Large intestine (tissue), 3 donors: ENCODE measurements around the gene TAS2R7. TPM values are rescaled to one million over a fixed set of nuclear protein-coding genes. Genes with fewer than 3 reads are reported as not detected.
"Not testable (repeated sequence)": the region's sequence is repeated elsewhere in the genome, so short reads cannot be mapped to it uniquely, and the experiment has no call there.

Experiments used
- DNase-seq, 2 donors: peaks; one replicate each; pipeline versions ENCODE4 v3.0.0 to v3.0.0-alpha.2; 2013
- H3K27ac ChIP-seq: one replicate; pipeline ENCODE4 v1.5.1; 2013; ENCODE audit warnings: low read length
- H3K27me3 ChIP-seq: 2 replicates; pipeline ENCODE4 v1.6.1; 2013; ENCODE audit warnings: low read length; ENCODE audit not compliant: control insufficient read depth, insufficient read depth
- H3K36me3 ChIP-seq: 2 replicates; pipeline ENCODE4 v1.6.1; 2013; ENCODE audit warnings: low read length; ENCODE audit not compliant: control insufficient read depth, insufficient read depth
- H3K4me1 ChIP-seq: one replicate; pipeline ENCODE4 v1.6.1; 2013; ENCODE audit warnings: low read length; ENCODE audit not compliant: control insufficient read depth, insufficient read depth
- H3K4me3 ChIP-seq: one replicate; pipeline ENCODE4 v1.5.1; 2013; ENCODE audit warnings: low read length
- H3K9me3 ChIP-seq: one replicate; pipeline ENCODE4 v1.6.1; 2013; ENCODE audit warnings: mild to moderate bottlenecking, low read depth, low read length, moderate library complexity; ENCODE audit not compliant: control insufficient read depth
- WGBS: methylation state at CpG from one replicate; pipeline ENCODE4 v1.1.5; 2013; ENCODE audit warnings: low lambda C conversion rate; ENCODE audit not compliant: insufficient coverage; 5-methylcytosine and 5-hydroxymethylcytosine counted together
- polyA plus RNA-seq: library from polyadenylated mRNA; unstranded; fragments of 120-200 nt; gene quantifications from one replicate; pipeline ENCODE4 v1.2.1, GENCODE V29; 2013

Gene TAS2R7
- polyA plus RNA-seq, 1 donor = not detected

GRCh38 chr12:10810068-10810467, 7.6 kb upstream of the TAS2R7 start, which contains the start of gene TAS2R9:
Gene TAS2R9, minus strand, starts transcription at chr12:10810168. Its CDS starts 93 bp downstream, at chr12:10810075.
- H3K36me3 ChIP-seq = no peaks in the 10 kb centered on the region
- no peaks in the 10 kb centered on the region for H3K27me3 ChIP-seq
- DNase-seq = no peak
- no peaks in the 10 kb centered on the region for H3K4me1 ChIP-seq
- no peaks in the 10 kb centered on the region for H3K9me3 ChIP-seq
- no peak within 1 kb of the TSS for H3K27ac ChIP-seq
- H3K4me3 ChIP-seq = no peak within 1 kb of the TSS

DNA sequence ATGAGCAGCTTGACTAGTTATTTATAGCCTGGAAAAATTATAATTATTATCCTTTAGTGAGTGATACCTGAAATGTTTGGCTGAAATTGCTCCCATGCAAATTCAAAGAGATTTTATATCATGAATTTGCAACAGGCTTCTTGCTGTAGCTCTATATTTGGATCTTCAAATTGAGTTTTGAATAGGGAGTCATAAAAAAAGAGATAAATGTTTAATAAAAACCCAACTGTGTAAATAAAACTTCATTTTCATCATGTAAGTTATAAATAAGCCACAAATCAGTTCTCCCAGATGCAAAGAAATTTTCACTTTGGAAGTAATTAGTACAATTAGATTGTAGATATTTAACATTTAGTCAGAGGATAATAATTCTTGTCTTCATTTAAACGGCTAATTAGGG, 4.8 kb upstream of the TAS2R7 start, which contains the start of gene TAS2R8:
TSS of gene TAS2R8 (minus strand) at position 101 of the 400 bp plus-strand sequence. CDS start 306 bp downstream, outside the sequence.
- Histone ChIP-seq H3K4me3 (no peak within 1 kb of the TSS), H3K27me3 (no peaks in the 10 kb centered on the region), H3K9me3 (no peaks in the 10 kb centered on the region), H3K36me3 (no peaks in the 10 kb centered on the region), H3K27ac (no peak within 1 kb of the TSS), H3K4me1 (no peaks in the 10 kb centered on the region)
- DNase-seq = no peak
- WGBS = 91% methylated on average over 1 of the region's 1 CpG

- no peak overlapping the region for H3K27ac ChIP-seq
- no peak overlapping the region for H3K4me3 ChIP-seq
- H3K9me3 ChIP-seq = no peaks in the 10 kb centered on the region
- H3K27me3 ChIP-seq = peaks cover 3% of the 10 kb centered on the region
- H3K4me1 ChIP-seq = no peaks in the 10 kb centered on the region
- no peaks in the 10 kb centered on the region for H3K36me3 ChIP-seq
- no CpG with 5 or more reads among the region's 5 CpGs for WGBS
- no peak for DNase-seq
These were observed 686 bp downstream of the TAS2R7 start for GRCh38 chr12:10801741-10802140.

DNA sequence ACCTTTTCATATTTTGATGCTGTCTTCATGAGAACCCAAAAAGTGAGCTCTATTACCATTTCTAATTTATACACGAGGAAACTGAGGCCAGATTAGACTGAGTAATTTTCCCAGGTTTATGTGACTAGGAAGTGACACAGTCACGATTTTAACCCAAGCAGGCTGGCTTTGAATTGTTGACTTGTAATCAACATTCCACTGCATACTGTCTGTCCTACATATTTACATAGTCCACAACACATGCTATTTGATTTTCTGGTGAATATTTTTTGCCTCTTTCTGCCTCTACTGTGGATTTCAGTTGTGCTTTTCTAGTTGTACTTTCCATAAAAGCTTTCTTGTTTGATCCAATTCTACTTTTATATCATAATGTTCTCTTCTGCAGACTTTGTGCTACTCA, 8.2 kb downstream of the TAS2R7 start:
- Histone ChIP-seq H3K36me3 (no peaks in the 10 kb centered on the region), H3K4me3 (no peak overlapping the region), H3K27me3 (no peaks in the 10 kb centered on the region), H3K27ac (no peak overlapping the region), H3K4me1 (no peaks in the 10 kb centered on the region), H3K9me3 (no peaks in the 10 kb centered on the region)
- no CpG with 5 or more reads among the region's 2 CpGs for WGBS
- no peak for DNase-seq

DNA sequence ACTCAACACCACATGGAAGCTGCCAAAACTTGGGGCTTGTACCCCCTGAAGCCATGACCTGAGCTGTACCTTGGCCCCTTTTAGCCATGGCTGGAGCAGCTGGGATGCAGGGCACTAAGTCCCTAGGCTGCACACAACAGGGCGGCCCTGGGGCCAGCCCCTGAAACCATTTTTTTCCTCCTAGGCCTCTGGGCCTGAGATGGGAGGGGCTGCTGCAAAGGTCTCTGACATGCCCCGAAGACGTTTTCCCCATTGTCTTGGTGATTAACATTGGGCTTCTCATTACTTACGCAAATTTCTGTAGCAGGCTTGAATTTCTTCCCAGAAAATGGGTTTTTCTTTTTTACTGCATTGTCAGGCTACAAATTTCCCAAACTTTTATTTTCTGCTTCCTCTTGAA, 10.7 kb downstream of the TAS2R7 start:
- H3K4me1 ChIP-seq, DNase-seq: not testable (repeated sequence)
- WGBS = 100% methylated on average over 1 of the region's 4 CpGs

GRCh38 chr12:10783252-10783651, 19.2 kb downstream of the TAS2R7 start:
- Histone ChIP-seq H3K27ac (no peak overlapping the region), H3K9me3 (no peaks in the 10 kb centered on the region), H3K4me1 (no peaks in the 10 kb centered on the region), H3K36me3 (no peaks in the 10 kb centered on the region), H3K4me3 (no peak overlapping the region), H3K27me3 (no peaks in the 10 kb centered on the region)
- no peak for DNase-seq
- WGBS = 100% methylated on average over 1 of the region's 5 CpGs

More for the DNA sequence above, 10.7 kb downstream of the TAS2R7 start:
- H3K27me3 ChIP-seq, H3K9me3 ChIP-seq, H3K4me3 ChIP-seq, H3K36me3 ChIP-seq, H3K27ac ChIP-seq: not testable (repeated sequence)

GRCh38 chr12:10779103-10779502, 23.3 kb downstream of the TAS2R7 start:
- WGBS = no CpG with 5 or more reads among the region's 2 CpGs
- H3K27me3 ChIP-seq = no peaks in the 10 kb centered on the region
- H3K4me3 ChIP-seq = no peak overlapping the region
- H3K27ac ChIP-seq = no peak overlapping the region
- no peaks in the 10 kb centered on the region for H3K9me3 ChIP-seq
- no peaks in the 10 kb centered on the region for H3K4me1 ChIP-seq
- no peak for DNase-seq
- no peaks in the 10 kb centered on the region for H3K36me3 ChIP-seq

- Histone ChIP-seq H3K4me1 (no peaks in the 10 kb centered on the region), H3K4me3 (no peak overlapping the region), H3K27me3 (peaks cover 6% of the 10 kb centered on the region), H3K9me3 (no peaks in the 10 kb centered on the region), H3K36me3 (no peaks in the 10 kb centered on the region), H3K27ac (no peak overlapping the region)
- DNase-seq = no peak
- no CpG with 5 or more reads among the region's 1 CpG for WGBS
These were observed 31.2 kb downstream of the TAS2R7 start for GRCh38 chr12:10771132-10771733.

DNA sequence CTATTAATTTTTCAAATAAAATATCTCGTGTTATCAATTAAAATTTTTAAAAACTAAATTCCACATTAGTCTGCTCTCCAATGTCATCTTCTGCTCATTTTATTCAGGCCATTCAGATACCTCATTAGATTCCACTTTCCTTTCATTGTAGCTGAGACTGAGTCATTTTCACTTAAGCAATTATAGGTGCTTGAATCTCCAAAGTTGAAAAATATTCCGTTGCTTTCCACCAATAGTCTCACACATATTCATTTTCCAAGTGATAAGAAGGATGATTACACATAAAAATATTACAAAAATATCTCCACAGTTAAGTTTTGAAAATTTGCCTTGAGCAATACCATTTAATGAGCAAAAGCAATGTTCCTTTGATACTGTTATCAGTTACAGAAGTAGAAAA, 42.8 kb downstream of the TAS2R7 start:
- peak in 1 of 2 donors; percentile 39 for DNase-seq
- peaks cover 4% of the 10 kb centered on the region for H3K4me1 ChIP-seq

DNA sequence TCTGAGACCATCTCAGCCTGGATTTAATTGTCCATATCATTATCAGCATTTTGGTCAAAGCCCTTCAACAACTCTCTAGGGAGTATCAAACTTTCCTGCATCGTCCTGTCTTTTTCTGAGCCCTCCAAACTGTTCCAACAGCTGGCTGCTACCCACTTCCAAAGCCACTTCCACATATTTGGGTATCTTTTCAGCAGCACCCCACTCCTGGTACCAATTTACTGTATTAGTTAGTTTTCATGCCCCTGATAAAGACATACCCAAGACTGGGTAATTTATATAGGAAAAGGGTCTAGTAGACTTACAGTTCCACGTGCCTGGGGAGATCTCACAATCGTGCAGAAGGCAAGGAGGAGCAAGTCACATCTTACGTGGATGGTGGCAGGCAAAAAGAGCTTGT, 46.2 kb downstream of the TAS2R7 start:
- Histone ChIP-seq H3K36me3 (no peaks in the 10 kb centered on the region), H3K27ac (no peak overlapping the region), H3K9me3 (no peaks in the 10 kb centered on the region), H3K27me3 (no peaks in the 10 kb centered on the region), H3K4me3 (no peak overlapping the region), H3K4me1 (peaks cover 4% of the 10 kb centered on the region)
- DNase-seq = no peak
- 90% methylated on average over 2 of the region's 4 CpGs for WGBS

More for the DNA sequence above, 42.8 kb downstream of the TAS2R7 start:
- WGBS = 31% methylated on average over 2 of the region's 2 CpGs
- H3K27me3 ChIP-seq = no peaks in the 10 kb centered on the region
- H3K9me3 ChIP-seq = no peaks in the 10 kb centered on the region
- no peak overlapping the region for H3K27ac ChIP-seq
- no peak overlapping the region for H3K4me3 ChIP-seq
- no peaks in the 10 kb centered on the region for H3K36me3 ChIP-seq

DNA sequence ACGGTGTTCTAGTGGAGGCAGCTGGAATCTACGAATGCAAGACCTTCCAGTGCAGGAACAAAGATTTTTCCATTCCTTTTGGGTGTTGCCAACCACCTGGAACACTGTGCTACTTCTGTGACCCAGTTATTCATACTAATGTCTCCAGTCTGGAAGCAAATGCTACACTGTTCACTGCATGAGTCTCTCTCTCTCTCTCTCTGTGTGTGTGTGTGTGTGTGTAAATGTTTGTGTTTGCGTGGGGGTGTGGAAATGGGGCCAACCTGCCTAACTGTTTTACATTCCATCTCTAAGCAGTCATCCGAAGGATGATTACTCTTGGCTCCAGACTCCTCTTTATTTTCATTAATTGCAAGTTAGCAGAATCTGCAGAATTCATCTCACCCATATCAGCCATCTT, 49.4 kb downstream of the TAS2R7 start:
- no peak for DNase-seq
- Histone ChIP-seq H3K4me1 (no peaks in the 10 kb centered on the region), H3K9me3 (no peaks in the 10 kb centered on the region), H3K27me3 (no peaks in the 10 kb centered on the region), H3K27ac (no peak overlapping the region), H3K4me3 (no peak overlapping the region), H3K36me3 (no peaks in the 10 kb centered on the region)
- WGBS = no CpG with 5 or more reads among the region's 4 CpGs
